ENCODE data around the gene DLGAP1. TPM values are rescaled to one million over a fixed set of nuclear protein-coding genes. Genes with fewer than 3 reads are reported as not detected.

DLGAP1 gene
- total RNA-seq, 1 experiment from 2014 or later: 23.2 TPM

DNA sequence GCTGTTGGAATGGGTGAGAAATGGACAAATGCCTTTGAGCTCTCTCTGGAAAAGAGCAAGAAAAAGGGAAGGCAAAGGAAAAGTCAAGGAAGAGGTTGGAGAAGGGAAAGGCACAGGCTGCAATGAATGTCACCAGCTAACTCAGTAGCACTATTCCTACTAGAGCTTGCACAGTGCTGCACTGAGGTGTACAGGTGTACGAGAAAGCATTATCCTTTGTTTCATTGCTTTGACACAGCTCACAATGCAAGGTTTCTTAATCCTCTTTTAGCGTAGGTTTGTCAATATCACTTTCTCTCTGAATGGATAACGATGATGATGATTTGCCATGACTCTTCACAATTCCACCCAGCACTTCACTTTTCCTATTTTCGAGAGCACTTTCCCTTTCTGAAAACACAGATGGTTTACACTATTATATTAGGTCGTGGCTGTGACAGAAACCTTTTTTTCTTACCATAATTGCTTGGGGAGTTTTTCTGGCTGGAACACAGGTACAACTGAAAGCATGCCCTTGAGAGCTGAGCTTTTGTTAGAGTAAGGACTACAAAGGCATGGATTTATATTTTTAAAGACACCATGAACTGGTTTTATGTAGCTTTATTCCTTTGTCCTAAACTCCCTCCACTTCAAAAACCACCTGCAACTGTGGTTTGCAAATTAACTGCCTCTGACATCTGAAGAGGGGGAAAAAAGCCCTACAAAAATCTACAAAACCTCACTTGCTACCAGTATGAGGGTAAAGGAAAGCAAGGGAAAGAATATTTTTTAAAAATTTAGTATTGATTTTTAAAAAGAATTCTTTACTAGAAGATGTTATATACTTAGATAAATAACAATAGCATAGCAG is 739.7 kb downstream of the DLGAP1 start:
- Histone ChIP-seq H3K79me1 (ENCODE audit: insufficient read depth, low read depth, low read length, poor library complexity, severe bottlenecking) (no peaks in the 10 kb centered on the region), H3K4ac (ENCODE audit: low read depth, low read length) (no peak overlapping the region), H3T11ph (ENCODE audit: low read length) (no peak overlapping the region), H2AK5ac (ENCODE audit: insufficient read length, low read length) (no peak overlapping the region), H3K14ac (ENCODE audit: insufficient read depth, low read length) (no peak overlapping the region), H4K91ac (ENCODE audit: insufficient read length, low read depth, low read length) (no peak overlapping the region), H2BK20ac (ENCODE audit: low read depth, low read length, poor library complexity, severe bottlenecking) (no peak overlapping the region), H3K4me2 (ENCODE audit: insufficient read depth, insufficient read length, low read length) (no peak overlapping the region), H3K56ac (ENCODE audit: insufficient read length, low read depth, low read length) (no peak overlapping the region), H3K27me3 (ENCODE audit: insufficient read depth, low read length) (no peaks in the 10 kb centered on the region), H2BK5ac (ENCODE audit: insufficient read length, low read length) (no peak overlapping the region), H3K4me1 (ENCODE audit: insufficient read depth, low read length) (no peaks in the 10 kb centered on the region), H3K9me3 (ENCODE audit: control insufficient read depth, low read depth, low read length) (no peaks in the 10 kb centered on the region), H3K18ac (ENCODE audit: insufficient read length, low read depth, low read length) (no peak overlapping the region), H3K23ac (ENCODE audit: insufficient read length, low read depth, low read length) (no peak overlapping the region), H3K79me2 (ENCODE audit: insufficient read depth, low read length) (no peaks in the 10 kb centered on the region), H4K5ac (ENCODE audit: insufficient read length, low read depth, low read length) (no peak overlapping the region), H2BK12ac (ENCODE audit: insufficient read length, low read depth, low read length) (no peak overlapping the region), H2BK120ac (ENCODE audit: low read depth, low read length, poor library complexity, severe bottlenecking) (no peak overlapping the region), H3K27ac (ENCODE audit: insufficient read length, low read depth, low read length) (no peak overlapping the region), H3K9ac (ENCODE audit: extremely low read depth, insufficient read length, low read length) (no peak overlapping the region), H2BK15ac (ENCODE audit: low read depth, low read length) (no peak overlapping the region), H2AFZ (ENCODE audit: low read length) (no peak overlapping the region), H3K23me2 (ENCODE audit: insufficient read length, low read depth, low read length, poor library complexity, severe bottlenecking) (no peaks in the 10 kb centered on the region), H4K8ac (replicated peaks; ENCODE audit: insufficient read length, low read depth, low read length) (no peak overlapping the region), H4K20me1 (ENCODE audit: control insufficient read depth, insufficient read depth, insufficient read length) (no peaks in the 10 kb centered on the region)
- H3K36me3 Mint-ChIP-seq (ENCODE audit: insufficient read depth in 1 of 3, low read depth in 3 of 3): no peaks in the 10 kb centered on the region; a peak in 1 of 7 replicates
- no CpG with 5 or more reads among the region's 5 CpGs for whole genome bisulfite sequencing (ENCODE audit: extremely low coverage, insufficient read length, low lambda C conversion rate)
- no peaks in the 10 kb centered on the region for H3K9me3 Mint-ChIP-seq
- no peak for DNase-seq
- no peaks in the 10 kb centered on the region for H3K27me3 Mint-ChIP-seq (ENCODE audit: low read depth)
- no peak for TF ChIP-seq CTCF (conservative IDR thresholded peaks at IDR 0.05)
- H3K4me1 Mint-ChIP-seq: peaks cover 0 to 3% of the 10 kb centered on the region in 2 experiments; a peak in 1 of 4 replicates
- no peak overlapping the region for H3K4me3 Mint-ChIP-seq
- peak overlapping the region in 1 of 3 experiments; percentile 2; a peak in 1 of 7 replicates for H3K27ac Mint-ChIP-seq
